Measurements from ENCODE around the gene PRPF6.

DNA sequence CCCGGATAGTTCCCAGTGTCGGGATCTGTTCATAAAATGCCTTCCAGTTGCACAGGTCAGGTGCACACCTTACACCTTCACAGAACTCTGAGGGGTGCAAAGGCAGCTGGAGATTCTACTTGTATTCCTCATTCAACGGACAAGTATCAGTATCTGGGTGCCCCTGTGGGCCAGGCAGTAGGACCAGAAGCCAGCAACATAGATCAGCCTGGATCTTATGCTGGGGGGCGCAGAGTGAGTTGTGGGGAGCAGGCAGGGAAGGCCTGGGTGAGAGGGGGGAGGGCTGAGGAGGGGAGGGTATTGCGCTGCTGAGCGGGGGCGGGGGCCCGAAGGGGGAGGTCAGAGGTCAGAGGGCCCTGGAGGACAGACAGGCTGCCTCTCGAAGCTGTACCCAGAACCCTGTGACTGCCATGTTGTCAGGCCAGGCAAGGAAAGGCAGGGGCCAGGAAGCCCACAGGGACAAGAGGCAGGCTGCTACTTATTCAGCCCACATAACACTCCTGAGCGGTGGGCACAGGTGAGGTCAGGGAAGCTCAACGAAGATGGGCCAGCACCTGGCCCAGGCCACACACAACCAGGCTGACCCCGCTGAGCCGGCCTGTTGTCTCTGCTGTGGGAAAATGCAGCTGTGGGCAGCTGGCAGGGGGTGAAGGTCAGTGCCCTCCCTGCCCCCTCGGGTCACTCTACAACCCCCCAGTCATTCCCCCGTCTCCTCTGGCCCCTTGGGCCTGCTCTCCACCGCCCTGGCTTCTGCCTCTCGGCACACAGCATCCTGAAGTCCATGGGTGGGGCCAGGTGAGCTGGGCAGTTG lies 100.1 kb downstream of the PRPF6 start:
- TF ChIP-seq, protein P1, sequence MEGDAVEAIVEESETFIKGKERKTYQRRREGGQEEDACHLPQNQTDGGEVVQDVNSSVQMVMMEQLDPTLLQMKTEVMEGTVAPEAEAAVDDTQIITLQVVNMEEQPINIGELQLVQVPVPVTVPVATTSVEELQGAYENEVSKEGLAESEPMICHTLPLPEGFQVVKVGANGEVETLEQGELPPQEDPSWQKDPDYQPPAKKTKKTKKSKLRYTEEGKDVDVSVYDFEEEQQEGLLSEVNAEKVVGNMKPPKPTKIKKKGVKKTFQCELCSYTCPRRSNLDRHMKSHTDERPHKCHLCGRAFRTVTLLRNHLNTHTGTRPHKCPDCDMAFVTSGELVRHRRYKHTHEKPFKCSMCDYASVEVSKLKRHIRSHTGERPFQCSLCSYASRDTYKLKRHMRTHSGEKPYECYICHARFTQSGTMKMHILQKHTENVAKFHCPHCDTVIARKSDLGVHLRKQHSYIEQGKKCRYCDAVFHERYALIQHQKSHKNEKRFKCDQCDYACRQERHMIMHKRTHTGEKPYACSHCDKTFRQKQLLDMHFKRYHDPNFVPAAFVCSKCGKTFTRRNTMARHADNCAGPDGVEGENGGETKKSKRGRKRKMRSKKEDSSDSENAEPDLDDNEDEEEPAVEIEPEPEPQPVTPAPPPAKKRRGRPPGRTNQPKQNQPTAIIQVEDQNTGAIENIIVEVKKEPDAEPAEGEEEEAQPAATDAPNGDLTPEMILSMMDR (IDR thresholded peaks at IDR 0.05): no peak
- no peak for TF ChIP-seq EP300 (IDR thresholded peaks at IDR 0.05)
- TF ChIP-seq POLR2A (IDR thresholded peaks at IDR 0.05): no peak

All from suprapubic skin (tissue), 3 donors.